ENCODE results near the gene MED16.

GRCh38 chr19:853014-853585, 39.9 kb downstream of the MED16 start:
- TF ChIP-seq CTCF (conservative IDR thresholded peaks at IDR 0.05; ENCODE audit: low read depth, low read length) (no peak), EZH2 (IDR thresholded peaks at IDR 0.05; ENCODE audit: low read length, unreplicated experiment) (no peak), EZH2phosphoT487 (IDR thresholded peaks at IDR 0.05; ENCODE audit: borderline replicate concordance, low read length) (no peak)
